ENCODE measurements around the gene CR1L. TPM values are rescaled to one million over a fixed set of nuclear protein-coding genes. Genes with fewer than 3 reads are reported as not detected.
"Not testable (repeated sequence)": the region's sequence is repeated elsewhere in the genome, so short reads cannot be mapped to it uniquely, and the experiment has no call there.

The CR1L gene
- total RNA-seq, 1 experiment from 2014 or later: not detected

DNA sequence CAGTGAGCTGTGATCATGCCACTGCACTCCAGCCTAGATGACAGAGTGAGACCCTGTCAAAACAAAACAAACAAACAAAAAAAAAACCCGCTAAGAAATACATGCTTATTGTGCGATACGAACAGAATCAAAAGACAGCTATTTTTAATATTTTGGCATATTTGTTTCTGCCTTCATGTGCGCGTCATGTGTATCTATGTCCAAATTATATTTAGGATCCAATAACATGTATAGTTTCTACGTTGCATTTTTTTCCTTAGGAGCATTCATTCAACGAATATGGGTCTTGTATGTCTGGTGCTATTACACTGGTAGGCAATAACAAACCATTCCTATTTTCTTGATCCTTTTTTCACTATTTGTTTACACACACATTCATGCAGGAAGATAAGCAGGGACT is 108.7 kb downstream of the CR1L start:
- in situ Hi-C loops (cut with HindIII; ENCODE audit: low pct_unique_long_range_greater_than_20kb, low sequenced_read_pairs): no loop called here
- DNase-seq (ENCODE audit: low read depth): no peak

DNA sequence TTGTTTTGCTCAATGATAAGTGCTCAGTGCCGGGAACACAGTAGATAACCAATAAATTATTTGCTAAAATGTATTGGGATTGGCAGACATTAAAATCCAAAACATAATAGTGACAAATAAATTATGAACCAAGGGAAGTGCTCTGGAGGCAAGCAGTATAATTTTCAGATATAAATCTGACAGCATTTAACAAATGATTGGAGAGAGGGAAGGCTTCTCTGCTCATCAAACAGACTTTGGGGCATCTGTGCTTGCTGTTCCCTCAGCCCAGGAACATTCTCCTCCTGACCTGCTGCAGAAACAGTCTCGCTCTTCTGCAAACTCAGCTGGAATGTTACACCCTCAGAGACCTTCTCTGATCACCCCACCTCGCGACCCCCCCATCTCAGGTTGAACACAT is 109.1 kb downstream of the CR1L start:
- DNase-seq (ENCODE audit: low read depth): no peak
- in situ Hi-C loops (cut with HindIII; ENCODE audit: low pct_unique_long_range_greater_than_20kb, low sequenced_read_pairs): no loop called here

DNA sequence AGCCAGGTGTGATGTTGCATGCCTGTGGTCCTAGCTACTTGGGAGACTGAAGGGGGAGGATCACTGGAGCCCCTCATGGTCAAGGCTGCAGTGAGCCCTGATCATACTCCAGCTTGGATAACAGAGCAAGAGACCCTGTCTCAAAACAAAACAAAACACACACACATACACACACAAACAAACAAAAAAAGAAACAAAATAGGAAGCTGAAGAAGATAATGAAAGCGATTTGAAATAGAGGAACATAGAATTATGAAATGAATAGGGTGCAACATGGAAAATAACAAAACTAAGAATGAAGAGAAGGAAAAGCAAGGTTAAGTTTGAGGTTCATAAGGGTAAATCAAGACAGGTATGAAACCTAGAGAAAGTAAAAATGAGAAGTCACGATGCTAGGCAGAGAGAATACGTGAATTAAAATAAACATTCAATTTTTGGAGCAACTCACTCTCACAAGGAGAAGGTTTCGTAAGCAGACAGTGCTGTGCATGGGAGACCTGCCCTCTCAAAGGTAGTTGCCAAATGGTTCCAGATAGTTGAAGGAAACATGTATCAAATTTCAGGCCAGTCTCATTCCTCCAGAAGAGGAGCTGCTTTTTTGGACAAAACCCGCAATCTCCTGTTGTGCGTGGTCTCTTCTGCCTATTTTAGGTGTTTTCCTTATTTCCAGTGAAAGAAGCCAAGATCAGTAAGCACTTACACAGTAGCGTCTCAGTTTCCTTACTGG is 110.2 kb downstream of the CR1L start:
- in situ Hi-C loops (cut with HindIII; ENCODE audit: low pct_unique_long_range_greater_than_20kb, low sequenced_read_pairs): no loop called here
- DNase-seq (ENCODE audit: low read depth): no peak

DNA sequence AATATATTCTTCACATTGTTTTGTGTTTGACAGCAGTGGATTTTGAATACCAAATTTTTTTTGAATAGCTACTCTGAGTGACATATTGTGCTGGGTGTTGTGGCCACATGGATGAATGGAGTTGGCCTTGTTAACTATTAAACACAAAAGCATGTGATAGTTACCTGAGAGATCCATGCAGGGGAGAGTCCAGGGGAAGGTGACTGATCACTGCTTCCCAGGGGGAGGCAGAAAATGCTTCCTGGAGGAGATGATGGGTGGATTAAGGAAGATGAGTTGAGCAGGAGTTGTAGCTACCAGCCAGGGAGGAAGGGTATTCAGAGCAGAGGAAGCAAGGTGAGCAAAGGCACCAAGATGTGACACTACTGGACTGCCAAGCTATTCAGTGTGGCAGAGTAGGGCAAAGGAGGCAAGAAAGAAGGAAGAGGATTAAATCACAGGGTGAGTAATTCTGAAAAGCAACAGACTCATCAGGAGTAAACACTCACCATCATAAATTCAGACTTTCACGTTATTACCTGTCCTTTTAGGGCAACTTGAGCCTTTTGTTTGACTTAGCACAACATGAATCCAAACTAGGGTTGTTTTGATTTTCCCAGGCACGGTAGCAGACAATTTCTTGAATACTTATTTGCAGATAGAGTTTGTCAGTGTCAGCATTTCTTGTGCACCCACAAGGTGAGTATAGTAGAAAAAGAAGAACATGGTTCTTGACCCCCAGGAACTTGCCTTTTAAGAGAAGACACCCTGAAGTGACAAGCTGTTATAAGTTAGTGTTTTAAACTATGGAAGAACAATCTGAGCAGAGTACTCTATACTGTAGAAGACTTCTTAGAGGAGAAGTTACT is 111.1 kb downstream of the CR1L start:
- in situ Hi-C loops (cut with HindIII; ENCODE audit: low pct_unique_long_range_greater_than_20kb, low sequenced_read_pairs): no loop called here
- peak; percentile 38 for DNase-seq (ENCODE audit: low read depth)

DNA sequence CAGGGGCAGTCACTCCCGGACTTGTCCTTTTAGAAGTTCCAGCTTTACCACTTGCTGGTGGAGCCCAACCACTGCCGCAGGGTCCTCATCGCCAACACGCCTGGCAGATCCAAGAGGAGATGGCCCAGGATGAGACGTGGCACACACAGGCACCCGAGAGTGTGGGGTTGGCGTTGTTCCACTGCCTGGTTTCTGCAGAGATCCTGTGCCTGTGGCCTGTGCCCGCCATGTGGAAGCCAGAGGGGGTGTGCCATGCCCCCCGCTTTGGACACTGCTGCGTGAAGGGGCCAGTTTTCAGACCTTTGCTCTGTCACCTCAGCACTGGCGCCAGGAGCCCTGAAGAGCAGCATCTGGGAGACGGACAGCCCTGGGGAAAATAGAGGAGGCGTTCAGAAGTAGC is 117.7 kb downstream of the CR1L start:
- in situ Hi-C loops (cut with HindIII; ENCODE audit: low pct_unique_long_range_greater_than_20kb, low sequenced_read_pairs): no loop called here
- DNase-seq (ENCODE audit: low read depth): no peak

DNA sequence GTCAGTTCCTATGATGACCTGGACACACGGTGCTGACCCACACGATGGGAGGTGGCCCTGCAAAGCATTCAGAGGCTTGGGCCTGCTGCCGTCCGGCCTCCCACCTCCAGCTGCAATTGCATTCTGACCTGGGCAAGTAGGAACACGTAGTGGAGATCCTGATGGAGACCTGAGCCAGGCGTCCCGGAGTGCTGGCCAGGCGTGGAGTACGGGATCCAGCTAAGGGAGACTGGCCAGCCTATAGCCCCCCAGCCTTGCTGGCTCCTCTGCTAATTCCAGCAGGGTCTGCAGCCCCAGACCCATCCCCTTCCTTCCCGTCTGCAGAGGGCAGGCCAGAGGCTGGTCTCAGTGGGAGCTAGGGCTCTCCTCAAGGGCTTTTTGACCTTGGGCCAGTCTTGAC is 118.2 kb downstream of the CR1L start:
- in situ Hi-C loops (cut with HindIII; ENCODE audit: low pct_unique_long_range_greater_than_20kb, low sequenced_read_pairs): no loop called here
- DNase-seq (ENCODE audit: low read depth): no peak

DNA sequence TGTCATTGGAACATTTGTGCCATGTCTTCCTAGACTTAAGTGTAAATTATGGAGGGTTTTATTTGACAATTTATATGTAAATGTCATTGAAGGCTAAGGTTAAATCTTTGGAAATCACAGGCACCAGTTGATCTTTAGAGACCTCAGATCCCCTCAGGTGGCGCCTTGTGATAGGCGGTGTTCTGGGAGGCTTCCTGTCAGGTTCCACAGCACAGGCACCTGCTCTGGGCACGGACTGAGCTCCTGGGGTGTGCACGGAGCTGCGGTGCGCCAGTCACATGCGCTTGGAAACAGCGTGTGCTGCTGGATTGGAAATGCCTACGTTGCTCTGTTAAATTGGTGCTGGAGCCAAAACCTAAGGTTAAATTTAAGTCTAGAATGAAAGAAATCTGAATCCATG is 119.0 kb downstream of the CR1L start:
- no peak for DNase-seq (ENCODE audit: low read depth)
- in situ Hi-C loops (cut with HindIII; ENCODE audit: low pct_unique_long_range_greater_than_20kb, low sequenced_read_pairs): no loop called here

DNA sequence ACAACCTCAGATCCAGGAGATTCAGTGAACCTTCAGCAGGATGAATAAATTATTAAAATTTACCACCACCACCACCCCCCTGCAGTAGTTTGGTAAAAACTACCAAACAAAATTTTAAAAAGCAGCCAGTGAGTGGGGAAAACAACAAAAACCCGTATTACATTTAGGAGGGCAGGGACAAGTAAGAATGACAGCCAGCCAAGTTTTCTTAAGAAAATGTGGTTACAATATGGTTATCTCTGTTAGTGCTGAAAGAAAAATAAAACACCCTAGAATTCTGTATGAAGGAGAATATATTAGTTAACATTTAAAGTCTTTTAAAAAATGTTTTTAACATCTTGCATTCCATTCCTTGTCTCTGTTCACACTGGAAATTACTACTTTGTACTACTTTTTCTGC is 121.6 kb downstream of the CR1L start:
- in situ Hi-C loops (cut with HindIII; ENCODE audit: low pct_unique_long_range_greater_than_20kb, low sequenced_read_pairs): no loop called here
- DNase-seq (ENCODE audit: low read depth): no peak

DNA sequence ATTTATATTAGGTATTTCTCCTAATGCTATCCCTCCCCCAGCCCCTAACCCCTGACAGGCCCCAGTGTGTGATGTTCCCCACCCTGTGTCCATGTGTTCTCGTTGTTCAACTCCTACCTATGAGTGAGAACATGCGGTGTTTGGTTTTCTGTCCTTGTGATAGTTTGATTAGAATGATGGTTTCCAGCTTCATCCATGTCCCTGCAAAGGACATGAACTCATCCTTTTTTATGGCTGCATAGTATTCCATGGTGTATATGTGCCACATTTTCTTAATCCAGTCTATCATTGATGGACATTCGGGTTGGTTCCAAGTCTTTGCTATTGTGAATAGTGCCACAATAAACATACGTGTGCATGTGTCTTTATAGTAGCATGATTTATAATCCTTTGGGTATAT is 125.6 kb downstream of the CR1L start:
- DNase-seq (ENCODE audit: low read depth); in situ Hi-C loops (cut with HindIII; ENCODE audit: low pct_unique_long_range_greater_than_20kb, low sequenced_read_pairs): not testable (repeated sequence)

Other genes with a start within 250 kb of the CR1L start
- not detected in 2 replicates for gene CR2, start 190.8 kb upstream of the CR1L start, total RNA-seq (2014; rRNA removed; shearing (Covaris generic); ENCODE audit: low replicate concordance)
- gene CR1, start 149.0 kb upstream of the CR1L start, total RNA-seq (2014; rRNA removed; shearing (Covaris generic); ENCODE audit: low replicate concordance): not detected in 2 replicates
- 143 TPM in 2 replicates for gene CD46, start 106.9 kb downstream of the CR1L start, total RNA-seq (2014; rRNA removed; shearing (Covaris generic); ENCODE audit: low replicate concordance)

All from Caki2 (cell line).